KMS-11 (cell line): ENCODE results near the gene GLRA3.
"Not testable (repeated sequence)": the region's sequence is repeated elsewhere in the genome, so short reads cannot be mapped to it uniquely, and the experiment has no call there.

Source experiments
- H2AFZ ChIP-seq: fragments of 200-600 bp; sonication (generic); 2 replicates; pipeline ENCODE4 v1.6.1; 2016; ENCODE audit warnings: antibody characterized with exemption, mixed run types, low read depth
- H3K27ac ChIP-seq: fragments of 200-600 bp; sonication (generic); 2 replicates; pipeline ENCODE4 v1.6.1; 2016; ENCODE audit warnings: mild to moderate bottlenecking, mixed run types
- H3K27me3 ChIP-seq: fragments of 200-600 bp; sonication (generic); 2 replicates; pipeline ENCODE4 v1.6.1; 2017; ENCODE audit warnings: mild to moderate bottlenecking, low read depth, mixed run types, moderate library complexity; ENCODE audit not compliant: insufficient read depth
- H3K36me3 ChIP-seq: fragments of 200-600 bp; sonication (generic); 2 replicates; pipeline ENCODE4 v1.6.1; 2017; ENCODE audit warnings: mild to moderate bottlenecking, mixed run types; ENCODE audit not compliant: insufficient read depth
- H3K4me1 ChIP-seq: fragments of 200-600 bp; sonication (generic); 2 replicates; pipeline ENCODE4 v1.6.1; 2016; ENCODE audit warnings: mild to moderate bottlenecking, low read depth, mixed run types; ENCODE audit not compliant: poor library complexity, severe bottlenecking
- H3K4me2 ChIP-seq: fragments of 200-600 bp; sonication (generic); 2 replicates; pipeline ENCODE4 v1.7.0; 2016; ENCODE audit warnings: mild to moderate bottlenecking, mixed run types
- H3K4me3 ChIP-seq: fragments of 200-600 bp; sonication (generic); IDR thresholded peaks from 2 replicates; pipeline ENCODE4 v1.6.1; 2017; ENCODE audit warnings: low read depth, low read length, mixed read lengths; ENCODE audit not compliant: insufficient read depth
- H3K79me2 ChIP-seq: fragments of 200-600 bp; sonication (generic); 2 replicates; pipeline ENCODE4 v1.6.1; 2016; ENCODE audit warnings: low read depth, mixed run types; ENCODE audit not compliant: insufficient read depth
- H3K9ac ChIP-seq: fragments of 200-600 bp; sonication (generic); 2 replicates; pipeline ENCODE4 v1.6.1; 2016; ENCODE audit warnings: mild to moderate bottlenecking, mixed run types
- H4K20me1 ChIP-seq: fragments of 200-600 bp; sonication (generic); 2 replicates; pipeline ENCODE4 v1.6.1; 2016; ENCODE audit warnings: mild to moderate bottlenecking, mixed run types; ENCODE audit not compliant: insufficient read depth
- CTCF ChIP-seq: fragments of 200-600 bp; sonication (generic); conservative IDR thresholded peaks from 2 replicates; pipeline ENCODE4 v1.6.1; 2017; ENCODE audit warnings: low read depth, mild to moderate bottlenecking, antibody characterized with exemption, low read length, moderate library complexity, mixed read lengths

Gene GLRA3

GRCh38 chr4:174699654-174700053 lies 129.4 kb downstream of the GLRA3 start:
- H3K36me3 ChIP-seq = no peaks in the 10 kb centered on the region
- H3K27me3 ChIP-seq = no peaks in the 10 kb centered on the region
- no peak for TF ChIP-seq CTCF
- no peaks in the 10 kb centered on the region for H3K4me1 ChIP-seq
- H3K9ac ChIP-seq = no peak overlapping the region
- H4K20me1 ChIP-seq = no peaks in the 10 kb centered on the region
- no peak overlapping the region for H3K27ac ChIP-seq
- H3K79me2 ChIP-seq = no peaks in the 10 kb centered on the region
- no peak overlapping the region for H3K4me2 ChIP-seq
- no peak overlapping the region for H3K4me3 ChIP-seq
- no peak overlapping the region for H2AFZ ChIP-seq

GRCh38 chr4:174697896-174698295 lies 131.2 kb downstream of the GLRA3 start:
- Histone ChIP-seq H3K9ac (no peak overlapping the region), H3K4me2 (no peak overlapping the region), H3K27me3 (no peaks in the 10 kb centered on the region), H4K20me1 (no peaks in the 10 kb centered on the region), H3K79me2 (no peaks in the 10 kb centered on the region), H3K27ac (no peak overlapping the region), H3K36me3 (no peaks in the 10 kb centered on the region), H3K4me1 (no peaks in the 10 kb centered on the region), H3K4me3 (no peak overlapping the region), H2AFZ (no peak overlapping the region)
- no peak for TF ChIP-seq CTCF

- Histone ChIP-seq H2AFZ (no peak overlapping the region), H4K20me1 (no peaks in the 10 kb centered on the region), H3K79me2 (no peaks in the 10 kb centered on the region), H3K4me3 (no peak overlapping the region), H3K27me3 (no peaks in the 10 kb centered on the region), H3K9ac (no peak overlapping the region), H3K27ac (no peak overlapping the region), H3K4me2 (no peak overlapping the region), H3K4me1 (no peaks in the 10 kb centered on the region), H3K36me3 (no peaks in the 10 kb centered on the region)
- no peak for TF ChIP-seq CTCF
Measured at GRCh38 chr4:174697202-174697601, 131.8 kb downstream of the GLRA3 start.

- no peak overlapping the region for H3K27ac ChIP-seq
- H2AFZ ChIP-seq = no peak overlapping the region
- H4K20me1 ChIP-seq = no peaks in the 10 kb centered on the region
- no peaks in the 10 kb centered on the region for H3K36me3 ChIP-seq
- no peak overlapping the region for H3K4me3 ChIP-seq
- H3K4me1 ChIP-seq = no peaks in the 10 kb centered on the region
- no peak for TF ChIP-seq CTCF
- no peaks in the 10 kb centered on the region for H3K79me2 ChIP-seq
- H3K4me2 ChIP-seq = no peak overlapping the region
- no peak overlapping the region for H3K9ac ChIP-seq
- H3K27me3 ChIP-seq = no peaks in the 10 kb centered on the region
Measured at GRCh38 chr4:174696657-174697056, 132.4 kb downstream of the GLRA3 start.

- H3K4me3 ChIP-seq, H4K20me1 ChIP-seq, H3K36me3 ChIP-seq, H3K79me2 ChIP-seq, H2AFZ ChIP-seq, H3K27ac ChIP-seq, H3K9ac ChIP-seq, H3K27me3 ChIP-seq, H3K4me2 ChIP-seq, H3K4me1 ChIP-seq: not testable (repeated sequence)
Measured at GRCh38 chr4:174691876-174692275, 137.2 kb downstream of the GLRA3 start.
